OCI-LY3 (cell line): ENCODE measurements around the gene TSPAN5.

Experiments used
- EZH2phosphoT487 ChIP-seq: fragments of 200-600 bp; shearing (Covaris generic); IDR thresholded peaks from 2 replicates; pipeline ENCODE4 v1.6.1; 2018; ENCODE audit warnings: antibody characterized with exemption, mixed run types, low read depth
- TF ChIP-seq, protein P1 (sequence below): fragments of 200-600, 300-600 bp; sonication (generic); IDR thresholded peaks from 2 replicates; pipeline ENCODE4 v1.5.1; 2014; ENCODE audit warnings: antibody characterized with exemption, low read length, low read depth

DNA sequence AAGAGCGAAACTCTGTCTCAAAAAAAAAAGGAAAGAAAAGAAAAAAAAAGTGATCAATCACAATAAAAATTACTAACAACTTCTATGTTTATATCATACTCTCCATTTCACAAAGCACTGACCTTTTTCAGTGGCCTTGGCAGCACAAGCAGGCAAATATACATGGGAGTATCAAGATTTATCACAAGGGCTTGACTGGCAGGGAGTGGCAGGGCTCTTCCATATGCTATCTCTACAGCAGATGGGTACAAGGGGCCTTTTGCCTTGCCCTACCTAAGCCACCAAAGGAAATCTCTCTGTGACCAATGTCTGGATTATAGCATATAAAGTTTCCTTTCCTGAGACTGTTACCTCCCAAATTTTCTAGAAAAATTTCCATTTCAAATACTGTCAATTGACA, 24.4 kb downstream of the TSPAN5 start:
- TF ChIP-seq, protein P1, sequence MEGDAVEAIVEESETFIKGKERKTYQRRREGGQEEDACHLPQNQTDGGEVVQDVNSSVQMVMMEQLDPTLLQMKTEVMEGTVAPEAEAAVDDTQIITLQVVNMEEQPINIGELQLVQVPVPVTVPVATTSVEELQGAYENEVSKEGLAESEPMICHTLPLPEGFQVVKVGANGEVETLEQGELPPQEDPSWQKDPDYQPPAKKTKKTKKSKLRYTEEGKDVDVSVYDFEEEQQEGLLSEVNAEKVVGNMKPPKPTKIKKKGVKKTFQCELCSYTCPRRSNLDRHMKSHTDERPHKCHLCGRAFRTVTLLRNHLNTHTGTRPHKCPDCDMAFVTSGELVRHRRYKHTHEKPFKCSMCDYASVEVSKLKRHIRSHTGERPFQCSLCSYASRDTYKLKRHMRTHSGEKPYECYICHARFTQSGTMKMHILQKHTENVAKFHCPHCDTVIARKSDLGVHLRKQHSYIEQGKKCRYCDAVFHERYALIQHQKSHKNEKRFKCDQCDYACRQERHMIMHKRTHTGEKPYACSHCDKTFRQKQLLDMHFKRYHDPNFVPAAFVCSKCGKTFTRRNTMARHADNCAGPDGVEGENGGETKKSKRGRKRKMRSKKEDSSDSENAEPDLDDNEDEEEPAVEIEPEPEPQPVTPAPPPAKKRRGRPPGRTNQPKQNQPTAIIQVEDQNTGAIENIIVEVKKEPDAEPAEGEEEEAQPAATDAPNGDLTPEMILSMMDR: no peak
- no peak for TF ChIP-seq EZH2phosphoT487
